CD4-positive, alpha-beta T cell treated with Interleukin-6 at 100 ng/mL for 8 hours (primary cell): ENCODE data around the gene BRD7.

Experiments
- DNase-seq: peaks from one replicate; pipeline ENCODE4 v3.0.0-alpha.2; 2020; ENCODE audit warnings: mixed read lengths, low spot score

The BRD7 gene

GRCh38 chr16:50389900-50390299, 21.1 kb upstream of the BRD7 start:
- DNase-seq = no peak

- no peak for DNase-seq
These were observed 19.7 kb upstream of the BRD7 start for GRCh38 chr16:50388496-50388895.

DNA sequence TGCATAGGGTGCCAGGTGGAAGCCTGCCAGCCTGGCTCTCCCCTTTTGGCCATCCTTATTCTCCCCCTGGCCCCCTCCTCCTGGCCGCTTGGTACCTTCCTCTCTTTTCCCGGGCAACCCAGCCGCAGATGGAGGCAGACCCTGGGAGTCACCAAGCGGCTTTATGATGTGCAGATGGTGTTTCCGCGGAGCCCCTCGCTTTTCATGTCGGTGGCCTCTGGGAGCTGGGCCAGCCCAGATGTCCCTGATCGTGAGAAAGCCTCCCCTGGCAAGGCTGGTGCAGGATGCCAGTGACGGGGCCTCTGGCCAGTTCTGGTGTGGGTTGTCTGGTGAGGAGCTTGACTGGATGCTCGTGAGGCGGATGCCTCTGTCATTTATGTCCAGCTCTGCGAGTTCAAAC, 18.0 kb upstream of the BRD7 start:
- no peak for DNase-seq

GRCh38 chr16:50386139-50386538, 17.4 kb upstream of the BRD7 start:
- no peak for DNase-seq

DNA sequence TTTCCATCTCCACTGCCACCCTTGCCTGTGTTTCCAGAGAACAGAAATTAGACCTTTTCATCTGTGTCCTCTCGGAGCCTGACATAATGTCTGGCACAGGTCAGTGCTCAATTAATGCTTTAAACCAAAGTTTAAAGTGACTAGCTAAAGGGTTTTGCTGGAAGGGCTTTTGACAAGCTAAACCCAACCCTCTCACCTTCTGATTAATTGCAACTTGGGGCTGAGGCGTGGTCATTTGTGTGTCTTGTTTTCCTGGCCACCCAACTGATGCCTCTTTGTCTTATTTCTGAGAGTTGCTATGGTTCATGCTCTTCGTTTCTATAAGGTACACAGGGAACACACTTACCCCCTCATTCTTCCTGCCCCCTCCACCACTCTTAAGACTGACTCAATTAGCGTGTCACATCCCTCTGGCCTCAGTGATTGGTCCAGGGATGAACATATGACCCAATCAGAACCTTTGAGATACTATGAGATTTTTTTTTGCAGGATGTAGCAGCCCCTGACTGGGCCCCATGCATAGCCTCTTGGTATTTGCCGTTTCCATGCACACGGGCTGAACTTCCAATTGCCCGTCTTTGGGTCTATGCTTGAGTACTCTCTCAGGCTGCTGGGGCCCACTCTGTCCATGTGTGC, 15.8 kb upstream of the BRD7 start:
- DNase-seq = no peak

- DNase-seq = no peak
These were observed 13.1 kb upstream of the BRD7 start for GRCh38 chr16:50381679-50382440.

DNA sequence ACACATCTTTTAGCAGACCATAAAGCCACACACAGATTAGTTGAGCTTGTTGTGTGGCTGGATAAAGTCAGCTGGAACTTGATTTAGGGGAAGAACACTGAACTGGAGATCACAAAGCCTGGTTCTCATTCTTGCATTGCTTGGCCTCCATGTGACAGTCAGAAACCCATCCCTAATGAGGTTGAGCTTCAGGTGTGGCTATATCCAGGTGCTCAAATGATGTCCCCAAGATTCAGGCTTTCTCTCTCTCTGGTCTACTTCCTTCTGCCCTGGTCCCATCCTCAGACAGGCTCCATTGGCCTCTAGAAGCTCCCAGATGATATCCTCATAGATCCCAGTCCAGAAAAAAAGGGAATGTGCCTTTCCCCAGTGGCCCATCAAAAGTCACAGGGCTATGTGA, 9.6 kb upstream of the BRD7 start:
- DNase-seq = no peak

DNA sequence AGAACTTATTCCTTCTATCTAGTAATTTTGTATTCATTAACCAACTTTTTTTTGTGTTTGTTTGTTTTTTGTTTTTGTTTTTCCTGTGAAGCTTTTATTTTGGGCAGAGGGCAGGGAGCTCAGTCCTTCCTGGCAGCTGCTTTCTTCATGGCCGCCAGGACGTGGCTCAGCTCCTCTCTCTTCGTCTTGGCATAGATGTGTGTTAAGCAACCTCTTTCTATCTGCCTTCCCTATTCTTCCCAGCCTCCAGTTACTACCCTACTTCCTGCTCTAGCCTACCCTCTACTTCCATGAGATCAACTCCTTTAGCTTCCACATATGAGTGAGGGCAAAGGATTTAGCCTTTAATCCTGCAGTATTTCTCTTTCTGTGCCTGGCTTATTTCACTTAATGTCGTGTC, 8.2 kb upstream of the BRD7 start:
- DNase-seq = no peak

DNA sequence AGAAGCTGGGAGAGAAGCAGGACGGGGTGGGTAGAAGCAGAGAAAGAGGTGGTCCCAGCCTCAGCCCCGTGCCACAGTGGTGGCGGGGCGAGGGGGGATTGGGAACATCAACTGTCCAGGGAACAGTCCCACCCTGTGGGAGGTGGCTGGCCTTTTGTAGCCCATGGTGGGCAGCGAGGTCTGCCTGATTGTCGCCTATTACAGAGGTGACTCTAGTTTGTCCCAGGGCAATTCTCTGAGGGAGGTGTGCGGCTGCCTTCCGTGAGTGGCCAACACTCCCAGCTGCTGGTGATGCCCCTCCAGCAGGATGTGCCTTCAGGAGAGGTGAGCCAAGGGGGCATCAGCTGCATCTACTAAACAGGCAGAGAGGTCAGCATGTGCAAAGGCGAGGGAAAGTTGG, 5.0 kb upstream of the BRD7 start:
- no peak for DNase-seq

GRCh38 chr16:50373345-50373701, 4.5 kb upstream of the BRD7 start:
- DNase-seq = no peak

GRCh38 chr16:50372611-50373344, 4.0 kb upstream of the BRD7 start:
- DNase-seq = no peak

DNA sequence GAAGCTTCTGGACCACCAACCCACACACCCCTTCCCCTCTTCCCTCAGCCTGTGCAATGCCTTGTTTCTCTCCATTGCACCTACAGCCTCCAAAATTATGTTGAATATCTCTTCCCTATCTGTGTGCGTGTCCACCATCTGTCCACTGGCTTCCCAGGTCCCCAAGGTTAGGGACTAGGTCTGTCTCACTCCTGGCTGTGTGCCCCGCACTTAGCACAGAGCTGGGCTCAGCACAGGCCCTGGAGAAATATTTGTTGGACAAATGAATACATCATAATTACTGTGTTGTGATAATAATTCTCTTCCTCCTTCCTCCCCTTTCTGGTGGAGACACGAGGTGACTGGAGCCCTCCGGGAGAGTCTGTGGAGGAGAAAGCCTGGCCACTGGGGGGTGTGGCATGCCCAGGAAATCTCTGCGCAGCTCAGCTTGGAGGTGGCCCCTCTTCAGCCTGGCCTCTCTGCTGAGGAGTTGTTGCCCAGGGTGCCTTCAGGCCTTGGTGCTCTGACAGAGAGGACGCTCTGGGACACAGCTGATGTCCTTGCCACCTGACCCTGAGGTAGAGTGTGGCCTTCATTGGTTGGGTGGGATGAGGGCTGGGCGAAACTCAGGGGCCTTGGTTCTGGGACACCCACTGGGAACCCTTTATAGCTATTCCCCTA, 3.3 kb upstream of the BRD7 start:
- DNase-seq = no peak

GRCh38 chr16:50371036-50371716, 2.4 kb upstream of the BRD7 start:
- no peak for DNase-seq

DNA sequence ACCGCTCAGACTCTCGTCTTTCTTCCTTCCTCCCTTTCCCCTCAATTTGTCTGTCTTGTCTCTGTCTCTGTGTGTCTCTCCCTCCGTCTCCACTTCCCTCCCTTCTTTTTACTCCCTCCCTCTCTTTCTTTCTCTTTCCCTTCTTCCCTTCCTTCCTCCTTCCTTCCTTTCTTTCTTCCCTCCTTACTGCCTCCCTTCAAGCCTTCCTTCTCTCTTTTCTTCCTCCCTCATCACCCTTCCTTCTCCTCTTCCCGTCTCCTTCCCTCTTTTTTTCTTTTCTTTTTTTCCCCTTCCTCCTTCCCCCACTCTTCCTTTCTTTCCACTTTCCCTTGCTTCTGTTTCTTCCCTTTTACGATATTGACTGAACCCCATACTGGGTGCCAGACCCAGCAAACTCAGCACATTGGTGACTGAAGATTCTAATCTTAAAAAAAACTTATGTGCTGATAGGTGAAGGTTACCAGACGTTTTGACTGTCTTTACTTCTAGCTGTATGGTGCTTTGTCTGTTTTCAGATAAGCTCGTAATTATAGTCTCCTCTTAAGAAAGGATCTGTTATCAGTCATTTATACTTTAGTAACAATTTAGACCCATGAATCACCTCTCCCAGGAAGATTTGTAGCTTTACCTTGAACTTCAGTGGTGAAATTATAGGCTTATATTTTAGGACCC, 481 bp upstream of the BRD7 start:
- DNase-seq = no peak

- no peak for DNase-seq
These were observed 895 bp downstream of the BRD7 start for GRCh38 chr16:50367777-50368409.

GRCh38 chr16:50365791-50366575, 2.8 kb downstream of the BRD7 start:
- no peak for DNase-seq

- DNase-seq = no peak
These were observed 5.1 kb downstream of the BRD7 start for GRCh38 chr16:50363656-50364055.

DNA sequence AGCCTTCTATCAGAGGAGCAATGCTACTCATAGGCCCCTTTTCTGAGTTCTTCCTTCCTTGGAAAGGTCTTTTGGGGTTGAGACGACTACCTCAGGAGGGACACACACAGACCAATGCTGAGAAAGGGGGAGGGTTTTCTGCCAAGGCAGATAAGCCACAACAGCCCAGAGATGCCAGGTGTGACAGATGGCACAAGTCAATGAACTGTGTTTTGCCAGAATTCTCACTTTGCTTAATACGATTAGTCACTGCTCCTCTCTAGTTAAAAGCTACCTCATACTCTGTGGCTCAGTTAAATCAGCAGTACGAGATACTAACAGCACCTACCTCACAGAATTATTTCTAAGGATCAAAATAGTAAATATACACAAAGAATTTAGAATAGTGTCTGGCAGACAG, 8.0 kb downstream of the BRD7 start:
- DNase-seq = no peak

GRCh38 chr16:50360033-50360778, 8.6 kb downstream of the BRD7 start:
- DNase-seq = no peak

DNA sequence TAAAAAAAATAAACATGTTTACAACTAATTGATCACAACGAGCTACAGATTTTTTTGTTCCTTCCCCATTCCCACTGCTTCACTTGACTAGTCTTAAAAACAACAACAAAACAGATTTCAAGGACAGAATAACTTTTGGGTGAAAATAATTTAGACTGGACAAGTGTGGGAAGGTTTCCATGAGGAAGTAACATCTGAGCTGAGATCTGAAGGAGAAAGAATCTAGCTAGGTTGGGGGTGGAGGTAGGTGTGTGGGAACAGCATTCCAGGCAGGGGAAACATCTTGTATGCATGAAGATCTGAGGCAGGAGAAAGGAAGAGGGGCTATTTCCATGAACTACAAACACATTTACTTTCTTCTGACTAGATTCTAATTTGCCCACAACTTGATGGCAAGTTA, 9.2 kb downstream of the BRD7 start:
- no peak for DNase-seq
